Tibial artery (tissue), 4 donors: ENCODE measurements around the gene SLC35G2.

ENCODE experiments used
- DNase-seq, 2 donors: peaks; one replicate each; pipeline ENCODE4 v3.0.0-alpha.2; 2019
- H3K27ac ChIP-seq, 2 donors: fragments of 200-600 bp; sonication (generic) in 1 of 2; 1 replicate in 1 of 2; 2 replicates in 1 of 2; pipeline ENCODE4 v1.5.1; 2018 to 2019; ENCODE audit warnings: mild to moderate bottlenecking in 1 of 2
- H3K27me3 ChIP-seq, 2 donors: fragments of 200-600 bp; sonication (generic) in 1 of 2; one replicate each; pipeline versions ENCODE4 v1.5.1 to v1.6.0; 2016 to 2019
- H3K36me3 ChIP-seq, 3 donors: fragments of 200-600 bp; sonication (generic) in 2 of 3; one replicate each; pipeline ENCODE4 v1.5.1; 2016 to 2019; ENCODE audit warnings: mild to moderate bottlenecking in 2 of 3
- H3K4me1 ChIP-seq, 4 donors: fragments of 200-600 bp; sonication (generic) in 2 of 4; 1 replicate in 3 of 4; 2 replicates in 1 of 4; pipeline ENCODE4 v1.5.1; 2016 to 2019
- H3K4me3 ChIP-seq, 2 donors: fragments of 200-600 bp; sonication (generic) in 1 of 2; 1 replicate in 1 of 2; 2 replicates in 1 of 2; pipeline ENCODE4 v1.5.1; 2018 to 2019; ENCODE audit warnings: mild to moderate bottlenecking in 2 of 2
- H3K9me3 ChIP-seq, 3 donors: fragments of 200-600 bp; sonication (generic) in 1 of 3; one replicate each; pipeline ENCODE4 v1.5.1; 2016 to 2019
- intact Hi-C: fragments of 100-400 bp; cut with DNase I; formaldehyde crosslinking; loops from one replicate; pipeline ENCODE4 v1.15.0; 2023; ENCODE audit warnings: low total_unique reads
- TF ChIP-seq, protein P1 (sequence below), 2 experiments: fragments of 200-600 bp in 1 of 2; fragments of 450-650 bp in 1 of 2; IDR thresholded peaks; one replicate each; pipeline ENCODE4 v1.5.1; 2017 to 2019; ENCODE audit warnings: antibody characterized with exemption in 2 of 2, mild to moderate bottlenecking in 1 of 2, moderate library complexity in 1 of 2

The SLC35G2 gene

DNA sequence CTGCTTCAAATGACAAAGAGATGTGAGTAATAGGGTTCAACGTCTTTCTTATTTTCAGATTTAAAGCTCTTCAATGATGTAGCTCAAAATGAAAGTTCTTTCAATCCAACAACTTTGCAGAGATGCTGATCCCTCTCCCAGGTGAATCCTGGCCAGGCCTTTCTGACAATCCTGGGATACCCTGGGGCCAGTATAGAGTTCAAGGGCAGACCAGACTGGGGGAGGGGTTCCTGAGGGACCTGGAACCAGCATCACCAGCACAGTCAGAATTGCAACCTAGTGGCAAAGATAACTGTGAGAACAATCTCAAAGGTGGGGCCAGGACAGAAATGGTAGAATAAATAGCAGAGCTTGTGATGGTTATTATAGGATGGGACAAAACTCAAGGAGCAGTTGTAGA lies 23.4 kb downstream of the SLC35G2 start:
- no peaks in the 10 kb centered on the region for H3K27me3 ChIP-seq
- no peak for DNase-seq
- no peak overlapping the region for H3K27ac ChIP-seq
- H3K4me1 ChIP-seq, result peaks cover 0 to 3% (median 0%) of the 10 kb centered on the region in 4 donors
- intact Hi-C loops, result no loop called here
- no peaks in the 10 kb centered on the region for H3K36me3 ChIP-seq
- no peak overlapping the region for H3K4me3 ChIP-seq
- no peaks in the 10 kb centered on the region for H3K9me3 ChIP-seq
- TF ChIP-seq, protein P1, sequence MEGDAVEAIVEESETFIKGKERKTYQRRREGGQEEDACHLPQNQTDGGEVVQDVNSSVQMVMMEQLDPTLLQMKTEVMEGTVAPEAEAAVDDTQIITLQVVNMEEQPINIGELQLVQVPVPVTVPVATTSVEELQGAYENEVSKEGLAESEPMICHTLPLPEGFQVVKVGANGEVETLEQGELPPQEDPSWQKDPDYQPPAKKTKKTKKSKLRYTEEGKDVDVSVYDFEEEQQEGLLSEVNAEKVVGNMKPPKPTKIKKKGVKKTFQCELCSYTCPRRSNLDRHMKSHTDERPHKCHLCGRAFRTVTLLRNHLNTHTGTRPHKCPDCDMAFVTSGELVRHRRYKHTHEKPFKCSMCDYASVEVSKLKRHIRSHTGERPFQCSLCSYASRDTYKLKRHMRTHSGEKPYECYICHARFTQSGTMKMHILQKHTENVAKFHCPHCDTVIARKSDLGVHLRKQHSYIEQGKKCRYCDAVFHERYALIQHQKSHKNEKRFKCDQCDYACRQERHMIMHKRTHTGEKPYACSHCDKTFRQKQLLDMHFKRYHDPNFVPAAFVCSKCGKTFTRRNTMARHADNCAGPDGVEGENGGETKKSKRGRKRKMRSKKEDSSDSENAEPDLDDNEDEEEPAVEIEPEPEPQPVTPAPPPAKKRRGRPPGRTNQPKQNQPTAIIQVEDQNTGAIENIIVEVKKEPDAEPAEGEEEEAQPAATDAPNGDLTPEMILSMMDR (IDR thresholded peaks at IDR 0.05), result no peak

DNA sequence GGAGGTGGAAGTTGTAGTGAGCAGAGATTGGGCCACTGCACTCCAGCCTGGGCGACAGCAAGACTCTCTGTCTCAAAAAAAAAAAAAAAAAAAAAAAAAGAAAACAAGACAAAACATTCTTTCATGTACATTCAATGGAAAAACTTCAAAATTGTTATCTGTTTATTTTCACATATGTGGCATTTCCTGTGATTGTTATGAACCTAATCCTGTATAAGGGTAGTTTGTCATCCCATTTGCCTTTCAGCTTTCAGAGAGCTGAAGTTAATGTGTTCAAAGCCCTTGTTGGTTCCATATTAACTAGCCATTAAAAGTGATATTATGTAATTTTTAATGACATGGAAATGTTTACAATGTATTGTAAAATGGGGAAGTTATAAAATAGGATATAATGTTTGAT lies 25.8 kb downstream of the SLC35G2 start:
- intact Hi-C loops, result no loop called here
- H3K27ac ChIP-seq, result no peak overlapping the region
- no peaks in the 10 kb centered on the region for H3K9me3 ChIP-seq
- no peak overlapping the region for H3K4me3 ChIP-seq
- no peak for DNase-seq
- H3K4me1 ChIP-seq, result no peaks in the 10 kb centered on the region
- no peaks in the 10 kb centered on the region for H3K36me3 ChIP-seq
- H3K27me3 ChIP-seq, result no peaks in the 10 kb centered on the region
- TF ChIP-seq, protein P1 (IDR thresholded peaks at IDR 0.05), result no peak

DNA sequence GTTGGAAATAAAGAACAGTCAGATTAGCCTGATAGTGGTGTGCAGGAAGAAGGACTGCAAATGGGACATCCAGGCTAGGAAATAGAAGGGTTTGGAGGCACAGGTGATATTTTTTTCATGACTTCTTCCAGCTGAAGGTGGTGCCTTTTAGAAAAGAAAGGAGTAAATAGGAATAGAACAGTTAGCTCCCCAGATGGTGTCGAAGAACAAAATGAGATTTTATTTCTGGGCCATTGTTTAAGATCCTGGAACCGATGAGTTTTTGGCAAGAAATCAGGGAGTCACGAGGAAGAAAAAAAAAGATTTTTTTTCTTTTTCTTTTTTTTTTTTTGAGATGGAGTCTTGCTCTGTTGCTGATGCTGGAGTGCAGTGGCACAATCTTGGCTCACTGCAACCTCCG lies 33.3 kb downstream of the SLC35G2 start:
- Histone ChIP-seq H3K4me1 (no peaks in the 10 kb centered on the region), H3K27me3 (no peaks in the 10 kb centered on the region), H3K9me3 (no peaks in the 10 kb centered on the region), H3K27ac (no peak overlapping the region), H3K36me3 (no peaks in the 10 kb centered on the region), H3K4me3 (no peak overlapping the region)
- no peak for DNase-seq
- intact Hi-C loops, result loop anchor here (2.0 to 10.0 kb wide), 2 partner anchors 13 to 777 kb away; no protein-coding TSS in a partner anchor
- TF ChIP-seq, protein P1 (IDR thresholded peaks at IDR 0.05), result no peak

DNA sequence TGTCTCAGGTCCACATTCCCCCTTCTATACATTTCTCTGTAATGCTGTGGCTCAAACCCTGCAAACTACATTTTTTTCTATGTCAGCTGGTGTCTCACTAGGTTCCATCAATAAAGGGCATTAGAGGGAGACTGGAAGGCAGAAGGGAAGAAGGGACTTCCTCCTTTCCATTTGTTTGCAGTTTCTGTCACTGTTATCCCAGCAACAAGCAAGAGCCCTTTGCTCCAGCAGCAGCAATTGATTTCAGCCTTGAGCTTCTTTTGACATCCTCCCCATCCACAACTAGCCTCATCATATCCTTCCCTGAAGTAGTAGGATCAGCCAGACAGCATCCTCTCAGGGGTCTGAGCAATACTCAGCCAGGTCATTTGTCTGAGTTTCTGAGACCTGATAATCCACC lies 37.7 kb downstream of the SLC35G2 start:
- Histone ChIP-seq H3K9me3 (no peaks in the 10 kb centered on the region), H3K4me3 (no peak overlapping the region), H3K36me3 (no peaks in the 10 kb centered on the region), H3K27ac (no peak overlapping the region), H3K4me1 (peaks cover 0 to 10% (median 6%) of the 10 kb centered on the region in 4 donors), H3K27me3 (no peaks in the 10 kb centered on the region)
- intact Hi-C loops, result loop anchor here (10.0 kb wide), 1 partner anchor 782 kb away; no protein-coding TSS in a partner anchor
- no peak for DNase-seq
- TF ChIP-seq, protein P1 (IDR thresholded peaks at IDR 0.05), result no peak

DNA sequence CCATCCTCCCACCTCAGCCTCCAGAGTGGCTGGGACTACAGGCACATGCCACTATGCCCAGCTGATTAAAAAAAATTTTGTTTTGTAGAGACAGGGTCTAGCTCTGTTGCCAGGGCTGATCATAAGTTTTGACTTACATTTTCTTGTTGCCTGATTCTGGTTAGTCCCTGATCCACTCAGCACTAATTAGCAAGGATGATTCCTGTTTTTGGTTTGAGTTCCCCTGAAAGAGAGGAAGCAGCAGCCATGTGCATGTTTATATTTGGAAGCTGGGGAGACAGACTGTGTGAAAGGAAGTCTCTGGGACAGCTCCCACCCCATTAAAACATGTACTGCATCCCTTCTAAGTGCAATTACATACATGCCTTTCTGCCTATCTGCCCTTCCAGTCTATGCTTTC lies 39.5 kb downstream of the SLC35G2 start:
- TF ChIP-seq, protein P1 (IDR thresholded peaks at IDR 0.05), result no peak
- Histone ChIP-seq H3K27me3 (no peaks in the 10 kb centered on the region), H3K9me3 (no peaks in the 10 kb centered on the region), H3K4me3 (no peak overlapping the region), H3K36me3 (no peaks in the 10 kb centered on the region), H3K4me1 (peaks cover 0 to 15% (median 8%) of the 10 kb centered on the region in 4 donors), H3K27ac (no peak overlapping the region)
- DNase-seq, result peak in 1 of 2 donors; percentile 57
- intact Hi-C loops, result loop anchor here (10.0 kb wide), 1 partner anchor 784 kb away; no protein-coding TSS in a partner anchor

DNA sequence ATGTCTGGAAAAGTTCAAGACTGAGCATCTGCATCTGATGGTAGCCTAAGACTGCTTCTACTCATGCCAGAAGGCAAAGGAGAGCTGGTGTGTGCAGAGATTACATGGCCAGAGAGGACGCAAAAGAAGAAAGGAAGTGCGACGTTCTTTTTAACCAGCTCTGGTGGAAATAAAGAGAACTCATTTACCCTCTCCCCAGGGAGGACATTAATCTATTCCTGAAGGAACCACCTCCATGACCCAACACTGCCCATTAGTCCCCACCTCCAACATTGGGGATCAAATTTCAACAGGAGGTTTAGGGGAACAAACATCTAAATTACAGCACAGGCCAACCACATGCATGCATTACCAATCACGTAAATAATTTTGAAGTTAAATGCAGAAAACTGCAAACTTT lies 41.6 kb downstream of the SLC35G2 start:
- no peaks in the 10 kb centered on the region for H3K27me3 ChIP-seq
- intact Hi-C loops, result loop anchor here (10.0 kb wide), 3 partner anchors 106 to 666 kb away; partner anchors contain the start of genes MSL2 and STAG1
- TF ChIP-seq, protein P1 (IDR thresholded peaks at IDR 0.05), result no peak
- peak overlapping the region in 1 of 2 donors; percentile 76 for H3K4me3 ChIP-seq
- no peak overlapping the region for H3K27ac ChIP-seq
- no peaks in the 10 kb centered on the region for H3K9me3 ChIP-seq
- peaks cover 0 to 19% (median 10%) of the 10 kb centered on the region in 4 donors for H3K4me1 ChIP-seq
- H3K36me3 ChIP-seq, result no peaks in the 10 kb centered on the region
- DNase-seq, result no peak
